Astrocyte (in vitro differentiated cells and primary cell): Measurements from ENCODE around the gene ANKRD42. TPM values are rescaled to one million over a fixed set of nuclear protein-coding genes. Genes with fewer than 3 reads are reported as not detected.
A peak's percentile ranks its signal among the peaks of the same experiment; 100 is the strongest.

Experiments
- DNase-seq: peaks from one replicate; pipeline ENCODE4 v3.0.0-alpha.2; 2010; ENCODE audit warnings: low read depth
- FAIRE-seq: peaks from 2 replicates; lab custom pipeline; 2011; peaks lifted over from hg19 to GRCh38; lab: Jason Lieb, UNC
- H2AFZ ChIP-seq: 2 replicates; pipeline ENCODE4 v1.6.0; 2012; ENCODE audit warnings: low read depth, low read length, inconsistent platforms
- H3K27ac ChIP-seq: 2 replicates; pipeline ENCODE4 v1.5.1; 2011; ENCODE audit warnings: low read depth, low read length, inconsistent platforms
- H3K27me3 ChIP-seq: 2 replicates; pipeline ENCODE4 v1.6.0; 2011; ENCODE audit warnings: low read length, inconsistent platforms; ENCODE audit not compliant: insufficient read depth
- H3K36me3 ChIP-seq: 2 replicates; pipeline ENCODE4 v1.5.1; 2011; ENCODE audit warnings: low read length, inconsistent platforms; ENCODE audit not compliant: insufficient read depth
- H3K4me1 ChIP-seq: 2 replicates; pipeline ENCODE4 v1.5.1; 2011; ENCODE audit warnings: low read length, inconsistent platforms; ENCODE audit not compliant: insufficient read depth
- H3K4me2 ChIP-seq: 2 replicates; pipeline ENCODE4 v1.6.0; 2012; ENCODE audit warnings: low read length, inconsistent platforms
- H3K4me3 ChIP-seq: 2 replicates; pipeline ENCODE4 v1.5.1; 2011; ENCODE audit warnings: low read depth, mild to moderate bottlenecking, low read length, inconsistent platforms; ENCODE audit not compliant: insufficient read depth
- H3K79me2 ChIP-seq: 2 replicates; pipeline ENCODE4 v1.6.0; 2012; ENCODE audit warnings: mild to moderate bottlenecking, low read length, inconsistent platforms; ENCODE audit not compliant: insufficient read depth
- H3K9ac ChIP-seq: 2 replicates; pipeline ENCODE4 v1.6.0; 2012; ENCODE audit warnings: mild to moderate bottlenecking, low read length, inconsistent platforms
- H3K9me3 ChIP-seq: 2 replicates; pipeline ENCODE4 v1.5.1; 2012; ENCODE audit warnings: low read depth, mild to moderate bottlenecking, low read length, inconsistent platforms; ENCODE audit not compliant: insufficient read depth
- H4K20me1 ChIP-seq: 2 replicates; pipeline ENCODE4 v1.6.0; 2012; ENCODE audit warnings: low read length, inconsistent platforms; ENCODE audit not compliant: insufficient read depth
- H3K27ac Mint-ChIP-seq: one replicate; pipeline ENCODE4 v1.8.0; 2021; ENCODE audit warnings: mild to moderate bottlenecking, mixed read lengths; ENCODE audit not compliant: unreplicated experiment
- H3K27me3 Mint-ChIP-seq: one replicate; pipeline ENCODE4 v1.8.0; 2021; ENCODE audit warnings: low read depth, mixed read lengths; ENCODE audit not compliant: unreplicated experiment
- H3K36me3 Mint-ChIP-seq: one replicate; pipeline ENCODE4 v1.8.0; 2021; ENCODE audit warnings: low read depth, mixed read lengths; ENCODE audit not compliant: unreplicated experiment
- H3K4me1 Mint-ChIP-seq: one replicate; pipeline ENCODE4 v1.8.0; 2021; ENCODE audit warnings: low read depth, mixed read lengths; ENCODE audit not compliant: unreplicated experiment
- H3K4me3 Mint-ChIP-seq: one replicate; pipeline ENCODE4 v1.8.0; 2021; ENCODE audit warnings: mild to moderate bottlenecking, moderate library complexity, mixed read lengths; ENCODE audit not compliant: unreplicated experiment
- H3K9me3 Mint-ChIP-seq: one replicate; pipeline ENCODE4 v1.8.0; 2021; ENCODE audit warnings: mild to moderate bottlenecking, mixed read lengths; ENCODE audit not compliant: unreplicated experiment
- EZH2 ChIP-seq: IDR thresholded peaks from 2 replicates; pipeline ENCODE4 v1.6.1; 2012; ENCODE audit warnings: mild to moderate bottlenecking, low read length, inconsistent platforms; ENCODE audit not compliant: insufficient read depth
- total RNA-seq: library from RNA; stranded (reverse); gene quantifications from 2 replicates; pipeline ENCODE4 v1.2.1, GENCODE V29; 2021
- TF ChIP-seq, protein P1 (sequence below): IDR thresholded peaks from 2 replicates; pipeline ENCODE4 v1.5.1; 2011; ENCODE audit warnings: low read depth, mild to moderate bottlenecking, inconsistent platforms, low read length, moderate library complexity; ENCODE audit not compliant: insufficient read depth

The ANKRD42 gene
- total RNA-seq, 1 donor from 2014 or later: 15.0 TPM

DNA sequence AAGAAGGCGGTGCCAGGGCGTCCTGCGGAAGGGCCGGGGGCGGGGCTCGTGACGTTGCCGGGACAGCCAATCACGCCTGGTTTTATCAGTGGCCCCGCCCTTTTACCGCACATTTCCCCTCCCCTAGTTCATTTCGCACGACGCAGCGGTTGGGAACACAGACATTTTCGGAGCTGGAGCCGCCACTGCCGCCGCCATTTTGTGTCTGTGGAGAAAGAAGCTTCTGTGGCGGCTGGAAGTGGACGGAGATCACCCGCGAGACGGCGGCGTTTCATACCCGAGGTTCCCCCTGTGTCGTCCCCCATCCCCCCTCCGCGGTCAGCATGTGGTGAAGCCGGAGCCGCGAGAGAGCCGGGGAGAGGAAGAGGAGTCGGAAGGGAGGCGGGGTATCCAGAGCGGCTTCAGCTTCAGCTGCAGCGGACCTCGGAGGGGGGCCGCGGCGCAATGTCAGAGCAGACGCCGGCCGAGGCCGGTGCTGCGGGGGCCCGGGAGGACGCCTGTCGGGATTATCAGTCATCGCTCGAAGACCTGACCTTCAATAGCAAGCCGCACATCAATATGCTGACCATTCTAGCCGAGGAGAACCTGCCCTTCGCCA is 36.4 kb upstream of the ANKRD42 start, which contains the start of gene PCF11:
PCF11 (plus strand) TSS at position 136 of the 598 bp plus-strand sequence; CDS start at position 445, 309 bp downstream.
- Histone ChIP-seq H3K4me1 (peaks cover 12% of the 10 kb centered on the region), H3K9me3 (no peaks in the 10 kb centered on the region), H3K27me3 (no peaks in the 10 kb centered on the region), H3K79me2 (peaks cover 52% of the 10 kb centered on the region), H3K27ac (peak within 1 kb of the TSS; percentile 96), H3K36me3 (peaks cover 5% of the 10 kb centered on the region), H3K9ac (peak within 1 kb of the TSS; percentile 100), H3K4me3 (peak within 1 kb of the TSS; percentile 100), H4K20me1 (peaks cover 50% of the 10 kb centered on the region), H2AFZ (peak within 1 kb of the TSS; percentile 70), H3K4me2 (peak within 1 kb of the TSS; percentile 95)
- Mint-ChIP-seq H3K27ac (peak within 1 kb of the TSS; percentile 100), H3K27me3 (no peaks in the 10 kb centered on the region), H3K9me3 (no peaks in the 10 kb centered on the region), H3K4me3 (peak within 1 kb of the TSS; percentile 100), H3K4me1 (peaks cover 15% of the 10 kb centered on the region), H3K36me3 (peaks cover 12% of the 10 kb centered on the region)
- TF ChIP-seq, protein P1, sequence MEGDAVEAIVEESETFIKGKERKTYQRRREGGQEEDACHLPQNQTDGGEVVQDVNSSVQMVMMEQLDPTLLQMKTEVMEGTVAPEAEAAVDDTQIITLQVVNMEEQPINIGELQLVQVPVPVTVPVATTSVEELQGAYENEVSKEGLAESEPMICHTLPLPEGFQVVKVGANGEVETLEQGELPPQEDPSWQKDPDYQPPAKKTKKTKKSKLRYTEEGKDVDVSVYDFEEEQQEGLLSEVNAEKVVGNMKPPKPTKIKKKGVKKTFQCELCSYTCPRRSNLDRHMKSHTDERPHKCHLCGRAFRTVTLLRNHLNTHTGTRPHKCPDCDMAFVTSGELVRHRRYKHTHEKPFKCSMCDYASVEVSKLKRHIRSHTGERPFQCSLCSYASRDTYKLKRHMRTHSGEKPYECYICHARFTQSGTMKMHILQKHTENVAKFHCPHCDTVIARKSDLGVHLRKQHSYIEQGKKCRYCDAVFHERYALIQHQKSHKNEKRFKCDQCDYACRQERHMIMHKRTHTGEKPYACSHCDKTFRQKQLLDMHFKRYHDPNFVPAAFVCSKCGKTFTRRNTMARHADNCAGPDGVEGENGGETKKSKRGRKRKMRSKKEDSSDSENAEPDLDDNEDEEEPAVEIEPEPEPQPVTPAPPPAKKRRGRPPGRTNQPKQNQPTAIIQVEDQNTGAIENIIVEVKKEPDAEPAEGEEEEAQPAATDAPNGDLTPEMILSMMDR: no peak
- TF ChIP-seq EZH2: no peak
- no peak for DNase-seq
- FAIRE-seq: no peak

DNA sequence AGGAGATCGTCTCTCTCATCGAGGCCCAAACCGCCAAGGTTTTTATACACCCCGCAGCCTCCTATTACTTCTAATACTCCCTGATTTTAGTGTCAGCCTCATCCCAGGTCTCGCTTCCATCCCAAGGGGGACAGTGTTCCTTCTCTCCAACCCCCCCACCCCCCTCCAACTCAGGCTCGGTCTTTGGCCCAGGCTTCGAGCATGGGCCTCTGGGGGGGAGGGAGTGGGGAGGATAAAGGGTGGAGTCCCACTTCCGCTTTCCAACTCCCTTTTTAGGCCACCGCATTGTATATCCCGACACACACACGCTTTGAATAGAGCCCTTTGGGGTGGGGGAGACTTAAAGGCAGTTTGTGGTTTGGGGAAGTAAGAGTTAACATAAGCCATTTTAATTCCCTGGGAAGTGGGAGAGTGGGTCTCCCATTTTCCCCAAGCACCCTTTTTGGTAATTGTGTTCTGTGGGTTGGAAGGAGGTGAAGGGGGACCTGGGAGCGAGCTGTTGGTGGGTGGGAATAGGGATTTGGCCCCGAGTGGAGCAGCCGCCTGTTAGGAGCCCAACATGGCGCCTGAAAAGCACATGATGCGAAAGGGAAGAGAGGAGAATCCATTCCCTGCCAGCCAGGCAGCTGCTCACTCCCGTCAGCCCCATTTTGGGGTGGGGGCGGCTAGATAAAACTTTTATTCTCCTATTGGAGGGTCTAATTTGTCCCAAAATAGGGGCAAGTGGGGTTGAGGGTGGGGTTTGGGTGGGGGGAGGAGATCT is 35.7 kb upstream of the ANKRD42 start:
- H3K79me2 ChIP-seq: peaks cover 58% of the 10 kb centered on the region
- peaks cover 12% of the 10 kb centered on the region for H3K4me1 ChIP-seq
- TF ChIP-seq EZH2: no peak
- TF ChIP-seq, protein P1: no peak
- Mint-ChIP-seq H3K27ac (peak overlapping the region; percentile 100), H3K4me1 (peaks cover 16% of the 10 kb centered on the region), H3K36me3 (peaks cover 12% of the 10 kb centered on the region), H3K27me3 (no peaks in the 10 kb centered on the region), H3K9me3 (no peaks in the 10 kb centered on the region), H3K4me3 (peak overlapping the region; percentile 100)
- peak overlapping the region; percentile 96 for H3K27ac ChIP-seq
- H3K36me3 ChIP-seq: peaks cover 5% of the 10 kb centered on the region
- peak overlapping the region; percentile 100 for H3K4me3 ChIP-seq
- no peak overlapping the region for H2AFZ ChIP-seq
- H4K20me1 ChIP-seq: peaks cover 57% of the 10 kb centered on the region
- H3K9ac ChIP-seq: peak overlapping the region; percentile 100
- H3K27me3 ChIP-seq: no peaks in the 10 kb centered on the region
- H3K9me3 ChIP-seq: no peaks in the 10 kb centered on the region
- FAIRE-seq (no peak), DNase-seq (peak; percentile 18)
- peak overlapping the region; percentile 95 for H3K4me2 ChIP-seq
